ENCODE data around the gene SLX4IP.

Gene SLX4IP

DNA sequence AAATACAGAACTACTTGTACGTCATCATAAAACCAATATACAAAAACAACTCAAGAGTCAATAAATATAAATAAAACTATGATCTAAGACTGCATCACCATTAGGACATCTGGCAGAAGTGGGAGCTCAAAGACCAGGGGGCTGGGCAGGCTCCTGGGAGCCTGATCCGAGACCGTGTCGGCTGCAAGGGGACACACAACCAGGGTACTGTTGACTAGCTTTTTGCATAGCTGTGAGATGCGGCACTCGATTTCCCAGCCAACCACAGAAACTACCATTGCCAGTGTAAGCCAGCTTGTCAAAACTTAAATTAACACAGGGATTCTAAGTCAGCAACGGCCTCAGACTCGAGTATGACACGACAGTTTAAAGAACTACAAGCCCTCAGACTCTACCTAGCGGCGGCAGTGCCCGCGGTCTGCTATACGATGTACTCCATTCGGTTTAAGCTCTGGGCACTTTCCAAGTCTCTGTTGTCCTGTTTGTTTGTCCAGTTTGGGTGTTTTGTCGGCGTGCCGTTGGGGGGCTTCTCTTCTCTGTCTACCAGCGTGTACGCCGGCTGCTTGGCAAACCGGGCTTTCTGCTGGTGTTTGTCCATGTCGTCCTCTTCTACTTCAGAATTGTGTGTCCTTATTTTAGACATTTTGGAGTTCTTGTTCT, 204.1 kb downstream of the SLX4IP start:
- no peak for DNase-seq

GRCh38 chr20:10639737-10640556, 204.8 kb downstream of the SLX4IP start:
- no peak for DNase-seq

DNA sequence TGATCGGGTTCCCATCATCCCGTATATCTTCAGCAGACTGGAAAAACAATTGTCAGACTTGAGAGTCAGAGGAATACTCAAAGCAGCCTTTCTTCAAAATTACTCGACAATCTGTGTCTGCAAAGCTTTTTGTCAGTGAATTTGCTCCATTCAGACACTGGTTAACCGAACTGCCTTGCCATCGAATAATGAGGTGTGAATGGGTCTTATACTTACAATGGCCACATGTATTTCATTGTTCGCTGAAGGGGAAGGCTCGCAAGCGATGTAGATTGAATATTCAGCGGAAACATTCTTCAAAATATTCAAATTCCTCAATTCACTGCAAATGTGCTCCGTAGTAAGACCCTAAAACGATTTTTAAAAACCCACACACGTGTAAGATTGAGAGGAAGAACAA, 205.8 kb downstream of the SLX4IP start:
- no peak for DNase-seq

DNA sequence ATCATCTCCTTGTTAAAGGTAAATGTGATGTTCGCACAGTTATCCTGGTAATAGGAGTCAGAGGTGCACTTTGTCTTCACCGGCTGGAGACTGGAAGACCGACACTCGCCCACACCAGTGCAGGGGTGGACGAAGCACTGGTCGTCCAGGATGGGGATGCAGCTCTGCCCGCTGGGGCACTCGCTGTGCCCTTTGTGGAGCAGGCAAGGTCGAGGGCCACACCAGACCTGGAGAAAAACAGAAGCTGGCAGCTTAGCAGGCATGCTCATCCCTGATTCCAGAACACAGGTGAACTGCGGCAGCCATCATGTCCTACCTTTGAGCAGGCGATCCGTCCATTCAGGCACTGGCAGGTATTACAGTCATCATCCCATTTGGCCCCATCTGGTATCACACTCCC, 206.4 kb downstream of the SLX4IP start:
- no peak for DNase-seq

GRCh38 chr20:10641893-10642292, 206.8 kb downstream of the SLX4IP start:
- no peak for DNase-seq

DNA sequence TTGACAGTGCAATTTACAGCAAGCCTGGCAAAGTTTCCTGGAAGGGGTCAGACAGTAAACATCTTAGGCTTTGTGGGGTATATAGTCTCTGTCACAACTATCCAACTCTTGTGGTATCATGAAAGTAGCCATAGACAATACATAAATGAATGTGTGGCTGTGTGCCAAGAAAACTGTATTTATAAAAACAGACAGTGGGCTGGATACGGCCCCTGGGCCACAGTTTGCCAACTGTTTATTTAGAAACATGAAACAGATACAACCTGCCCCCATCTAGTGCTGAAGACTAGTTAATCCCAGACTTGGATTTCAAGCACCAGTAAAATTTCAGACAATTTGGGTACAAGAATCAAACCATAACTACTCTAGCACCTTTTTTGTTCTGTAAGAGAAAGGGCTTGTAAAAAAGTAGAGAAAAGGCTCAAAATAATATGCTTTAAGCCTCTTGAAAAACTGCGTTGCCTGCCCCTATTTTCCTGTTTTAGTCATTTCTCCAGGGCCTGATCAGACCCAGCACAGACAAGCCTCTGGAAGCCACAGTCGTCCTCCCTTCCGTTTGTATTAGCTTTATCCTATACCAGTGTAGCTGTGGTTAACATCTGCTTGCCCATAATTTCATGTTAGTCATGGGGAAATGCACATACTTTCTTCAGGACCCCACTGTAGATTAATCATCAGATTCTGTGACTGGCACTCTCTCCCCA, 207.9 kb downstream of the SLX4IP start:
- DNase-seq = no peak

GRCh38 chr20:10643560-10643873, 208.4 kb downstream of the SLX4IP start:
- no peak for DNase-seq

GRCh38 chr20:10644458-10645204, 209.5 kb downstream of the SLX4IP start:
- DNase-seq = no peak

GRCh38 chr20:10645205-10645570, 210.1 kb downstream of the SLX4IP start:
- no peak for DNase-seq

- DNase-seq = no peak
Measured at GRCh38 chr20:10646006-10646405, 210.9 kb downstream of the SLX4IP start.

DNA sequence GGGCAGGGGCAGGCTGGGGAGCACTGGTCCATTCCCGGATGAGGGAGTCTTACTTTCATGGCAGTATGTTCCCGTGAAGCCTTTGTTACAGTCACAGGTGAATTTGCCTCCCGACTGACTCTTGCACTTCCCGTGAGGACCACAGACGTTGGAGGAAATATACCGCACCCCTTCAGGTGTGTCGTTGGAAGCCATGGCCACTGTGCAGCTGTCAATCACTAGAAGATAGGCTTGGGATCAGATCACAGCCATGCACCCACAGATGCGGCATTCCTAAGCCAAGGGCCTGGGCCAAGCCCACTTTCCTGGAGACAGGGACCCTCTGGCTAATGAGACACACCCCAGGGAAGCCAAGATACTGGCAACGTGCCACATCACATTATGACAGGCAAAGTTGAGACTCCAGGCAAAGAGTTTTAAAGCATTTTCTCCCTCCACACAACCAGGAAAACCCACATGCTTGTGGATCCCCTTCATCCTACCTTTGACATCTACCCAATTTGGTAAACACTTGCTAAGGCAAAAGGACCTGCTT, 211.8 kb downstream of the SLX4IP start:
- no peak for DNase-seq

GRCh38 chr20:10647471-10647870, 212.4 kb downstream of the SLX4IP start:
- DNase-seq = no peak

GRCh38 chr20:10647909-10648308, 212.8 kb downstream of the SLX4IP start:
- no peak for DNase-seq

GRCh38 chr20:10648651-10649050, 213.5 kb downstream of the SLX4IP start:
- DNase-seq = no peak

DNA sequence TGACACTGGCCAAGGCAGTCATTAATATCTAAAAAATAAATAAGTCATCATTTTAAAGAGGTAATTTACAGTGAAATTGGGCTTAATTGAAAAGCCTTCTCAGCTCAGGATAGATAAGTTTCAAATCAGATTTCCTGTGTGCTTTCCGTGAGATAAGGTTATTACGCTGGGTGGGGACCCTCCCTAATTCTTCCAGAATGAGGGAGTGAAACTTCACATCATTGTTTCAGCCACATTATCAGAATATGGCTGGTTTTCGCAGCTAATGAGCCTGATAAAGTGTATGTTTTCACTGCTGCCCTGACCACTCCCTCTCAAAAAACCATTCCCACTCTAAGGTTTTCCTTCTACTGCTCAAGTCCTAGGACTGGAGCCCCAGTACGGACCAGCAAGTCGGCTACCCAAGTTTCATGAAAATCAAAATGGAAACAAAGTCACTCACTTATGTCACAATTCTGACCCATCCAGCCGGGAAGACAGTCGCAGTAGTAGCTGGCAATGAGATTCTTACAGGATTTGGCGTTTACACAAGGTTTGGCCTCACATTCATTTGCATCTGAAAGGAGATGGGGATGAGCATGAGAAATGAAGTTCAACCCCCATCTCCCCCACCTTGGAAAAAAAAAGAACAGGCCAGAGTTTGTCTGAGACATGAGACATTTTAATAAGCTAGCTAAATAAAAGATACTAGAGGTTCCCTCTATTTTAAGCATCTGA, 214.1 kb downstream of the SLX4IP start:
- DNase-seq = no peak

GRCh38 chr20:10649797-10650160, 214.7 kb downstream of the SLX4IP start:
- no peak for DNase-seq

GRCh38 chr20:10651227-10651990, 216.3 kb downstream of the SLX4IP start:
- no peak for DNase-seq

DNA sequence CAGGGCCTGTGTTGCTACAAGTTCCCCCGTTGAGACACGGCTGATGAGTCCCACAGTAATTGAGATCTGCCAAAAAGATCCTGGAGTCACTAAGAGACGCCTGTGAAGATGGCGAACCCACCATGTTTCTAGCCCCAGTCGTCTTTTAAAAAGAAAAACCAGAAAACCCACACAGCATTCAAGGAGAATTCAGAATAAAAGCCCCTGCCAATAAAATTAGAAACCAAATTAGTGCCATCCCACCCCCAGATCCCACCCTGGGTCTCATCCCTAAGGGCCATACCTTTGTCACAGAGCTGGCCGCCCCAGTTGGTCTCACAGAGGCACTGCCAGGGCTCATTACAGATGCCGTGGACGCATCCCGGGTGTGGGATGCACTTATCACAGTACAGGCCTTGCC, 217.1 kb downstream of the SLX4IP start:
- no peak for DNase-seq

DNA sequence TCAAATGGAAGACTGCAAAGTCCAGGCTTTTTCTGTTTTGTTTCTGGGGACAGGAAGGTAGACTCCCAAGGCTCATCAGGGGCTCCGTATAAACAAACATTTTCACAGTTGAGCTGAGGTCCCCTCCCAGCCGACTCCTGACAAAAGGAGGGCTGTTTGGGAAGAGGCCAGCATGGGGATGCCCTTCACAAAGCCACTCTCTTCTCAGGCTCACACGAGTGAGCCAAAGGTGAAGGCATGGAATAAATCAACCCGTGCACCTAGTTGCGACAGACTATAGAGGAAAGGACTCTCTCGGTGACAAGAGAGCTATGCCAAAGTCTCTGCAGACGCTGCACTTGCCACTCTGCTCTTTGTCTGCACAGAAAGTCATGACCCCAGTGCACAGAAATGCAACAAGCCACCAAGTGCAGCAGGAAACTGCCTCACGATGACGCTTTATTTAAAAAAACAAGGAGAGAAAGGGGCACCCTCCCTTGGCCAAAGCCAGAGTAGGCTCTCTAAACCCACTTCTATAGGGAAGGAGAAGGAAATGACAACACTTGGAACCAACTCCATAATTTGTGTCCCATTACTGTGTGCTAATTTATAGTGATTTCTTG, 217.7 kb downstream of the SLX4IP start:
- DNase-seq = no peak

GRCh38 chr20:10653599-10654249, 218.6 kb downstream of the SLX4IP start:
- no peak for DNase-seq

GRCh38 chr20:10654250-10654610, 219.1 kb downstream of the SLX4IP start:
- DNase-seq = no peak
